ENCODE data around the gene CDRT4. TPM values are rescaled to one million over a fixed set of nuclear protein-coding genes. Genes with fewer than 3 reads are reported as not detected.
A peak's percentile ranks its signal among the peaks of the same experiment; 100 is the strongest.
"Not testable (repeated sequence)": the region's sequence is repeated elsewhere in the genome, so short reads cannot be mapped to it uniquely, and the experiment has no call there.

The CDRT4 gene
- total RNA-seq (2014; rRNA removed; shearing (Covaris generic)): 2.4 TPM in 1 of 2 replicates, not detected in the other

DNA sequence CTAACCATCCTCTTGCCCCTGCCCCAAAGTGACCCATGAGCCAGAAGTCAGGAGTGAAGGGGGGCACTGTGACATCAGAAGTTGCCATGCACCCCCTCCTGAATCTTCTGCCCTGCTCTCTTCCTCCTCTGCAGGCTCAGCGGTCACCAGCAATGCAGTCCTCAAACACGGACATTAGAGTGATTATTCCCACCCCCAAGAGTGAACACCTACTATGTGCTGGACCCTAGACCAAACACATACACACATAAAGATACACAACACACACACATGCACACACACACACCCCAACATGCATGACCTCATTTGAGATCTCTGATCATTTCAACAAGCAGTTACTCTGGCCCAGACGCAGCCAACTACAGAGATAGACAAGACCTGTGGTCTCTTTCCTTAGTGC is at the start of gene CDRT4:
Gene CDRT4, minus strand, starts transcription at position 30 of the 400 bp plus-strand sequence. CDS start 27,383 bp downstream, outside the sequence.
- DNase-seq (ENCODE audit: low spot score): no peak

DNA sequence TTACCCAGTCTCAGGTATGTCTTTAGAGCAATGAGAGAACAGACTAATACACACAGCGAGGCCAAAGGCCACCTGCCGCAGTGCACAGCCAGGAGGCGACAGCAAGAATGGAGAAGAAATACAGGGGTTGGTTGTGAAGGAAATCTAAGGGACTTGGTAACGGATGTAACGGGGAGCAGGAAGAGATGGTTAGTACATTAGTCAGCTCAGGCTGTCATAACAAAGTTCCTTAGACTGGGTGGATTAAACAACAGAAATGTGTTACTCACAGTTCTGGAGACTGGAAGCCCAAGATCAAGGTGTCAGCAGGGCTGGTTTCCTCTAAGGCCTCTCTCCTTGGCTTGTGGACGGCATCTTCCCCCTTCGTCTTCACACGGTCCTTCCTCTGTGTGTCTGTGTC is 48.7 kb upstream of the CDRT4 start:
- no peak for DNase-seq (ENCODE audit: low spot score)

DNA sequence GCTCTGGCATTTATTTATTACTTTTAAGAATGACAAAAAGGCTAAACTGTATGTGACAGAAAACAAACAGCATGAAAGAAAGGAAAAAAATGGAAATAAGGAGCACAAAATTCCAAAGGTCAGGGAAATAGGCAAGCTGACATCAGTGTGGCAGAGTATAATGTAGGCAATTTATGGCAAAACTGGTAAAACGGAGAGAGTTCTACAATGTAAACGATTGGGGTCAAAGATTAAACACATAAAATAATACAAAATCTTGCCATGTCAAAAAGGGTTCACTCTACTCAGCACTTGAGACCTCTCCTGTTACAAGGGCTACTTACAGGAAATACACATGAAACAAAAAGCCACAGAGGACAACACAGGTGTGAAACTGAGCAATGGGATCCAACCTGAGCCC is 47.0 kb upstream of the CDRT4 start:
- DNase-seq (ENCODE audit: low spot score): no peak

DNA sequence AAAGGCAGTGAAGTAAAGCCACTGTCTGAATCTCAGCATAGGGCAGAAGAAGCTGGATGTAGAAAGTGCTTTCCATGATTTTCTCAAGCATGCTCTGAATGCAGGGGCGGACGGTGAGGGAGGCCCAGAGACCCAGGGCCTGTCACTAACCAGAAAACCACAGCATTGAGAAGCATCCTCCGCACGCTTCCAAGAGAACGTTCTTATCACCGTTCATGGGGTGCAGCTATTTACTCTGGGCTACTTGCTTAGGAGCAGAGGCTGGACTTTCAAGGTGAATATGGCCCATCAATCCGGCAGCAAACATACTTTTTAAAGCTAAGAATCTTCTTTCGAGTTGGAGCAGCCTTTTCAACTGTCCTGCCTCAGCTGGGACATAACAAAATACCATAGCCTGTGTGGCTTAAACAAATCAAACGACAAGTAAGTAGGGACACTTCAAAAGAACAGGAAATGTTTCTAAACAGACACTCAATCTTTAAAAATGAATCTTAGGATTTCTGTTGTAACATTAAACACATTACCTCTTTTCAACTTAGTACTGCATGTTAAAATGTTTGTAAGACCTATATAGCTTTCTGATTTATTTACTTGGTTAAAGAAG is 46.5 kb upstream of the CDRT4 start:
- no peak for DNase-seq (ENCODE audit: low spot score)

DNA sequence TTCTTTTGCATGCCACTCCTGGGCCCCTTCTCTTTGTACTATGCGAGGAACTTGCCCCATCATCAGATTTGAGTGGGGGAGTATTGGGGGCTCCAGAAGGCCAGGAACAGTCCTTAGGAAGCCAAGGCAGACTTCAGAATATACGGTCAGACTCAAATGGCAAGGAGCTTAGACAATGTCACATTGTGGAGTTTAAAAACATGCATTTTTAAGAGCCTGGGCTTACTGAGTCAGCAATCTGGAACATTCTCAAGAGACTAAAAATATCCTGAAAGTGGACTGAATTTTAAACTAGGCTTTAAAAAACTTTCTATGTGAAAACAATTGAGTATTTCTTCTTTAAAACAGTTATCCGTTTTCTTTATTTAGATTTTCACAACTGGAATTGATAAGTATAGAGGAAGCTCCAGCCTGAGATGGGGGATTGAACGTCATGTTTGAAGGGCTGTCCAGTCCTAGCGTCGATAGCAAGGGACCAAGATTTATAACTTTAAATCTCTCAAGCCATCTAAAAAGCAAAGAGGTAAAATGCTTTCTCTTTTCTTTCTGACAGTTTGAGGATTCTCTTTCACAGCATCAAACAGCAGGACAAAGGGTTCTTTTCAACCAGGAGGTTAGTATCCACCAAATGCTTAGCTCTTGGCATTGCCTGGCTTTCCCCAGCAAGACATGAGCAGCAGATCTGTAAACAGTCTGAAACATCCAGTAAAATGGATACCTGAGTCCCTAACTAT is 45.8 kb upstream of the CDRT4 start:
- DNase-seq (ENCODE audit: low spot score): no peak

DNA sequence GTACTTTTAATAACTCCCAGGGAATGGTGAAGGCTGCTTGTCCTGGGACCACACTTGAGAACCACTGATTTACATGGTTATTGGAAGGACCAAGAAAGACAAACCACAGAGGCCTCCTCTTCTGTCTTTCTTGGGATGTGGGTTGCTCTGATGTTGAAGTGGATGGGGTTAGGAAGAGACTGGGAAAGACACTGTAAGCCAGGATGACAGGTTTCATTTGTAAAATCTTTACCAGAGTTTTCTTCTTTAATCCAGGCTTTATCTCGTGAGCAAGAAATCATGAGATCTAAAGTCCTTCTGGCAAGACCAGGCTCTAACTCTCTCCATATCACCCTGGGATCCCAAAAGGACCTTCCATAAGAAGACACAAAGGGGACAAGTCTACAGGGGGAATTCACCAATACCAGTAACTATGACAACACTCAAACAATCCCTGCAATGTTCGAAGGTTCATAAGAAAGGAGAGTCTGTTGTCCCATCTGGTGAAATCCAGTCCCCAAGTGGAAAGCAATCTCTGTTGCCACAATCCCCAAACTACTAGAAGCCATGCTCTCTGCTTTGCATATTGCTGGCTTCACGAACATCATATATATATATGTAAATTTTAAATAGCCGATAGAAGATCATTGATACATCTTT is 44.8 kb upstream of the CDRT4 start:
- DNase-seq (ENCODE audit: low spot score): no peak

DNA sequence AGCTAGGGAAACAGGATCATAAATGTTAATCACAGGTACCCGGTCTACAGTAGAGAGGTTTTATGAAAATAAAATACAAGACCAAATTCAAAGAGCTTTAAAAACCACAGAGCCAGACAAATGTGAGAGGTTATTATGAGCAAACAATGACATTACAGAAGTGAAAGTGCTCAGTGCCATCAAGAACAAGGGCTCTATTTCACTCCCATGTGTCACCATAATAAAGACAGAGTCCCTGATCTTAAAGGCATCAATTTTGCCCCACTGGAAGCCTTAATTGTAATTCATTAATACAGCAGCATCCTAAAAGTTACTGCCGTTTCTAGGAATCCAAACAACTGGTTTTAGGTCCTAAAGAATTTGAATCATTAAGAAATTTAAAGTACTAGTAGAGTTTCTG is 43.7 kb upstream of the CDRT4 start:
- no peak for DNase-seq (ENCODE audit: low spot score)

DNA sequence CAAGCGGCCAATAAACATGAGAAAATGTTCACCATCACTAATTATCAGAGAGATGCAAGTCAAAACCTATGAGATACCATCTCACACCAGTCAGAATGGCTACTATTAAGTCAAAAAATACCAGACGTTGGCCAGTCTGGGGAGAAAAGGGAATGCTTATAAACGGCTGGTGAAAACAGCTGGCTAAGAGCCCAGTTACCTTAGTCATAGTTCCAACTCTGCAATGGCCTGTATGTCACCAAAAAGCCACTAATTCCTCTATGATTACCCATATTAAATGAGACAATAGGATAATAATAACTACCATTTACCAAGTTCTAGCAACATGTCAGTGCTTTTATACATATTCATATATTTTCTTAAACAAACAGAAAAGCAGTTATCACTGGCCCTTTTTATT is 42.9 kb upstream of the CDRT4 start:
- peak; percentile 65 for DNase-seq (ENCODE audit: low spot score)

DNA sequence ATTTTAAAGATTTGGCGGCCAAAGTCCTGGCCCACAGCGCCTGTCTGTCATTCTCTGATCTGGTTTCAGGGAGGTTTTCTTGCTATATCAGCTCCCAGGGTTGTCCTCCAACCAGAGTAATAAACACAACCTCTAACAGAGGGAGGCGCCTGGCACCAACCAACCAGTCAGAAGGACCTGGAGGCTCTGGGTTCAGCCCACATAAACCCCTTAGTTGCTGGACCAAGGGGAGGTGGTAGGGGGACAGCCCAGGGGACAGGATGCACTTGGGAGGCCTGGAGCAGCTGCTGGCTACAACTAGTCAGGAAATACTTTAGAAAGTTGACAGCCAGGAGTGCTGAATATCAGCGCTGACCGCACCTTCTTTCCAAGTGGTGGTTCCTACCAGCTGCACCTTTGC is 41.7 kb upstream of the CDRT4 start:
- no peak for DNase-seq (ENCODE audit: low spot score)

DNA sequence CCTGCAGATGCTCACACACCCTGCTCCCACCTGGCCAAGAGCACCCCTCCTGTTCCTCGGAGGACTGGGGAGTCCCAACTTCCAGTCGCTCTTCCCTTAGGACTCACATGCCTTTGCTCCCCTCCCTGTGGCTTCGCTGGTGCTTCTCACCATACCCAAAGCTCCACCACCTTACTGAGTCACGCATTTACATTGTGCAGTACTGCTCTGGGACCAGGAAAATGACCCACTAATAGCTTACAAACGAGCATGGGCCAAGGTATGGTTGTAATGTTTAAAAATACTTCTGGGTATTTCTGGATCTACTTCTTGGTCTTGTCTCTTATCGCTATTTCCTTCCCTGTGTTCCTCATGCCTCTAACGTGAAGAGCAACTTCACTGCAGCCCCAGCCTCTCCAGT is 41.0 kb upstream of the CDRT4 start:
- no peak for DNase-seq (ENCODE audit: low spot score)

DNA sequence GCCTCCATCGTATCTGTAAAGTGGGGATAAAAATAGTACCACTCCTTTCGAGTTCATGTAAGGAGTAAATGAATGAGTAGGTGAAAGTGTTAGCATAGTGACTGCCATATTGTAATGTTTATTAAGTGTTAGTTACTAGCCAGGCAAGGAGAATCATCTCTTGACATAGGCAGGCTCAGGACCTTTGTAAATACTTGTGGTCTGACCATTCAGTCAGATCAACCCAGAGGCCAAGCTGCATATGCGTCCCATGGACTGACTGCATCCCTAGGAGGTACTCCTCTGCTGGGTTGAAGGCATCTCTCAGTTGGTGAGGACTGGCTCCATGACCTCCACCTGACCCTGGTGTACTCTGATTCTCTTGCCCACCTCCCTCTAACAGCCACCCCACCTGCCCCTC is 40.5 kb upstream of the CDRT4 start:
- DNase-seq (ENCODE audit: low spot score): no peak

DNA sequence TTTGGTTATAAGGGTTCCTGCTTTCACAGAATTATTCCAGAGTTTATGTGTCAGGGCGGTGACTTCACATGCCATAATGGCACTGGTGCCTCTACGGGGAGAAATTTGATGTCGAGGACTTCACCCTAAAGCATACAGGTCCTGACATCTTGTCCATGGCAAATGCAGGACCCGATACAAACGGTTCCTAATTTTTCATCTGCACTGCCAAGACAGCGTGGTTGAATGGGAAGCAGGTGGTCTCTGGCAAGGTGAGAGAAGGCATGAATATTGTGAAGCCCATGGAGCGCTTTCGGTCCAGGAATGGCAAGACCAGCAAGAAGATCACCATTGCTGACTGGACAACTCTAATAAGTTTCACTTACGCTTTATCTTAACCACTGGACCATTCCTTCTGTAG is 39.6 kb upstream of the CDRT4 start:
- DNase-seq (ENCODE audit: low spot score): no peak

DNA sequence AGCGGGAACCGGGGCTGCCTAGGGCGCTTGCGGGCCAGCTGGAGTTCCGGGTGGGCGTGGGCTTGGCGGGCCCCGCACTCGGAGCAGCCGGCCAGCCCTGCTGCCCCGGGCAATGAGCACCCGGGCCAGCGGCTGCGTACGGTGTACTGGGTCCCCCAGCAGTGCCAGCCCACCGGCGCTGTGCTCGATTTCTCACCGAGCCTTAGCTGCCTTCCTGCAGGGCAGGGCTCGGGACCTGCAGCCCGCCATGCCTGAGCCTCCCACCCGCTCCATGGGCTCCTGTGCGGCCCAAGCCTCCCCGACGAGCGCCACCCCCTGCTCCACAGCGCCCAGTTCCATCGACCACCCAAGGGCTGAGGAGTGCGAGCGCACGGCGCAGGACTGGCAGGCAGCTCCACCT is 38.3 kb upstream of the CDRT4 start:
- not testable (repeated sequence) for DNase-seq (ENCODE audit: low spot score)

DNA sequence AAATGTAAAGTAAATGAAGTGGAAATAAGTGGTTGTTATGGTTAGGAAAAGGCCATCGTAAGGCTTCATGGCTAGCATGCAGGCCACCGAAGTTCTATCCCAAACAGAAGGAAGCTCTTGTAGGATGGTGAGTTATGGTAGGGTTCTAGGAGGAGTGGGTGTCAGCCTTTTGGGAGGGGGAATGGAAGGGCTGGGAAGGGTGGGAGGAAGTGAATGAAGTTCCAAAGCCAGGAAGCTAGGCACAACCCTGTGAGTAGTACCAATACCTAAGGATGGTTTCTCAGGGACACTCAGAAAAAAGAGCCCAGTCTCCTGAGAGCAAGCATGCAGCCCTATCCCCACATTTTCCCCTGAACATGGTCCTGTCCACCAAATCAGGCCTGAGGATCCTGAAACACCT is 36.3 kb upstream of the CDRT4 start:
- DNase-seq (ENCODE audit: low spot score): no peak

DNA sequence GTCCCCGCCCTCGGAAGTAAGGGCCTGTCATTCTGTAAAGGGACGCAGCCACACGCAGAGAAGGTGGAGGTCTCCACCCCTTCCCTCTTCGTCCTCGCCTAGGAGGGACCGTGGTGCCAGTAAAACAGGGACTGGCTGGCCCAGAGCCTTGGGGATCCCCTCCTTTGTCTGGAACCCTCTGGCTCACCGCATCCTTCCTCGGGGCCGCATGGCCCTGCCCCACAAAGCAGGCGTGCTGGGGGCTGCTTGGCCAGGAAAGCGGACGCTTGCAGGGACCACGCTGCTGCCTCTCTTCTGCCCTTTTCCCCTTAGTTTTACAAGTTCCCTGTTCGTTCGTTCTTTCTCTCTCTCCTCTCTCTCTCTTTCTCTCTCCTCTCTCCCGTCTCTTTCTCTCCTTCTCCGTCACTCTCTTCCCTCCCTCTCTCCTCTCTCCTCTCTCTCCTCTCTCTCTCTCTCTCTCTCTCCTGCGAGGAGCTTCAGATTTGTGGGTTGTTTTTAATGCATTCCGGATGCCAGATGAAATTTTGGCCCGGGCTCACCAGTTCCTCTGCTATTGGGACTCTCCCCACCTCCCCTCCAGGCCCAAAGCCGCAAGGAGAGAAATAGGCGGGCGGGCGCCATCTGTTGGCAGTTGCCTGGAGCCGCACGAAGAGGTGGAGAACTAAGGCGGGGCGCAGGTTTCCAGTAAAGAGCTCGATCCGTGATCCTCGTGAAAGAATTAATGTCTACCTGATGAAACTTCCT is 35.1 kb upstream of the CDRT4 start:
- peak; percentile 70 for DNase-seq (ENCODE audit: low spot score)

DNA sequence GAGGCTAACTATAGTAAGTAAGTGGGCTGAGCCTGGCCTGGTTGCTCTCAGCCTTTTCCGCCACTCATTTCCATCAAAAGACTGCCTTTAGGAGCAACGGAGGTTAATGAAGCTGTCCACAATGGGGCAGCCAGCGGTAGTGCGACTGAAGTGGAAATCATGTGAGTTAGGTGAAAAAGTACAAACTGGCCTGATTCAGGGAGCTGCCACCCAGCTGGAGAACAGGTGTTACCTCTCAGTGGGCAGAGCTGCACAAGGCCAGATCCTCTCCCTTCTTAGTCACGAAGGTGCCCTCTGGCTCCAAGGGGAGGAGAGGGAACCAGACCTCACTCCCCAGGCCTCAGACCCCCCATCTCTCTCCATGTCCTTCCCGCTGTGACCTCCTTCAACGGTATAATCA is 34.4 kb upstream of the CDRT4 start:
- no peak for DNase-seq (ENCODE audit: low spot score)

DNA sequence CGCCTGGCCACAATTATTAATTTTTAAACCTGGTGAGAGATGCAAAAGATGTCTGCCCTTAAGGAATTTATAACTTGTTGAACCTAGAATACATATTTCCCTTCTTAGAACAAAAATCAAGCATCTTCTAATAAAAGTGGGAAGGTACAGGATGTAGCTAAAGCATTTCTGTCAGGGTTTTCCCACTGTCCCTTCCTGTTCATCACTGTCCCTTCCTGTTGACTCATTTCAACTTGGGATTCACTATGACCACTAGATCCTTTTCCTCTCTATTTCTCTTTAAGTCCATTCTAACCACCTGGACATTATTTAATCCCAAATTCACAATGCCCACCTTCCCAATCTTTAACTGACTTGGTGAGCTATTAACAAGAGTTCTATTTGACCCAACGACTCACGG is 33.9 kb upstream of the CDRT4 start:
- DNase-seq (ENCODE audit: low spot score): no peak

DNA sequence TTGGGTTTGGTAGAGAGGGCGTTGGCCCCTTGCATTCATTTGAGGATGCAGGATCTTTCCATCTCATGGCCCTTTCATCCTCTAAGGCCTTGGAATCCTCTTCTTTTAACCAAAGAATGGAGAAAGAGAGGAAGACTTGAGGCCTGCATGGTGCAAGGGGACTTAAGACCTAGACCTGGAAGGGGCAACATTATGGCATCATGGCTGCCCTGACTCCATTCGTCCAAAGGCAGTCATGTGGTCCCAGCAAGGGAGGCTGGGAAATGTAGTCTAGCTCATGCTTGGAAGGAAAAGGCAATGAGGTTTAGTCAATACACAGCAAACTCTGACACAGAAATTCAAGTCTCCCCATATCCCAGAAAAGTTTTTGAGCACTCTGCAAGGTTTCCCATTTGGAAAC is 30.7 kb upstream of the CDRT4 start:
- DNase-seq (ENCODE audit: low spot score): no peak

DNA sequence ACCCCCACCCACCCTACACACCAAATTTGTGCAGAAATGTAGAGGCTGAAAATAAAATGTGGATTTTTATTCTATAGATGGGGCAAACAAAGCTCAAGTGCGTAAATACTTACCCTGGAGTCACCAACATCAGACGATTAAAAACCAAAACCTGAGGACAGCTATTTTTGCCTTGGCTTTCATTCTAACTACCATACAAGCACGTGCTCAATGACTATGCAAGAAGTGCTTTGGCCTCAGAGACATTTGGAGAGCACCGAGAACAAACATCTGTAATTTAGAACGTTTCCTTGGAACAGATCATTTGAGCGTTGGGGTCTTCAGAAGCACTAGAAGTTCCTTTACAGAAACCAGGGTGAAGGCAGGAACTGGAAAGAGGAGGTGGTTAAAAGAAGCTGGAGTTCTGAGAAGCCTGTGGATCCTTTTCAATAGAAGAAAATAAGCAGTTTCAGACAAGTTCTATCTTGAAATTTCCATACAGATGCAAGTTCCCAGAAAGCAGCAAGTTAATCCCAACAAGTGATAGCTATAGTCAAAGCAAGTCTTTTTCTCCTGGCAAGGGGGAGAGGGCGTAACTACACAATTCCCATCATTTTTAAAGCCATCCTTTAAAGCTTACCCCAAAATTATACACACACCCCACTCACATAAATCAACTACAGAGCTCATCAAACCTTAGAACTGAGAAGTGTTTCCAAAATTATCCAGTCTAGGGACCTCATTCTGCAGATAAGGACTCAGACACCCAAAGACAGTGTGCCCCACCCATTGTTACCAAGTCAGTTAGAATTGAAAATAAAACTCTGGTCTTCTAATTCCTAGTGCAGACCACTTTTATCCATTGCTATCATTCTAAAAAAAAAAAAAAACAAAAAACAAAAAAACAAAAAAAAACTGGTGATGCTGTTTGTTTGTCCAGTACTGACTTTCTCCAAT is 29.6 kb upstream of the CDRT4 start:
- DNase-seq (ENCODE audit: low spot score): no peak

DNA sequence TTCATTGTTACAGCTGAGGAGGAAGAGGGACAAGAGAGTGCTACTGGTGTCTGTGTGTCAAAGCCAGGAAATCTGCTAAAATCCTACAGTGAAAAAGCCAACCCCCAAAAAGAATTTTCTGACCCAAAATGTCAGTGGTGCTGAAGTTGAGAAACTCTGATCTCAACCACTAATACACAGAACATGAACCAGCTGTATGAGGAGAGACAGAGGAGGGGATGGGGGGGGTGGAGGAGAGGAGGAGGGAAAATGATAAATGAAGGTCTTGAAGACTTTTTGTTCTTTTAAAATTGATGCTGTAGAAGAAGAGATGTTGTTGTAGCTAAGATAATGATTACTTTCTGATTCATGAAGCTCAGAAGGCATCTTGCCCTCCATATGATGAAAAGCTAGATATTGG is 27.4 kb upstream of the CDRT4 start:
- no peak for DNase-seq (ENCODE audit: low spot score)

DNA sequence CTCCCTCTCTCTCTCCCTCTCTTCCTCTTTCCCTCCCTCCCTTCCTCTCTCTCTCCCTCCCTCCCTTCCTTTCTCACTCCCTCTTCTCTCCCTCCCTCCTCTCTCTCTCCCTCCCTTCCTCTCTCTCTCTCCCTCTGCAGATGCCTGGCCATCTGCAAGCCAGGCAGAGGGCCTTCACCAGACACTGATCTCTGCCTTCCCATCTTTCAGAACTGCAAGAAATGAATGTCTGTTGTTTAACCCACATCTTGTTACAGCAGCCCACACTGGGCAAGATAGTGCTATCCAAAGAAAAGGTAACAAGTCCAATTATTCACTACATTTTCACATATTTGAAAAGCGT is 26.2 kb upstream of the CDRT4 start:
- DNase-seq (ENCODE audit: low spot score): no peak
